Effector memory CD4-positive, alpha-beta T cell (primary cell): ENCODE data around the gene TAL1.
"Not testable (repeated sequence)": the region's sequence is repeated elsewhere in the genome, so short reads cannot be mapped to it uniquely, and the experiment has no call there.

Source experiments
- DNase-seq, 3 donors: peaks; one replicate each; pipeline ENCODE4 v3.0.0-alpha.2; 2020
- H3K27ac ChIP-seq: 2 replicates; pipeline ENCODE4 v1.7.0; 2013; ENCODE audit warnings: mild to moderate bottlenecking, low read length, moderate library complexity; ENCODE audit not compliant: insufficient read depth, poor library complexity, severe bottlenecking
- H3K27me3 ChIP-seq: replicated peaks from 2 replicates; pipeline ENCODE4 v1.7.0; 2013; ENCODE audit warnings: mild to moderate bottlenecking, low read length; ENCODE audit not compliant: insufficient read depth, control insufficient read depth, poor library complexity, severe bottlenecking
- H3K36me3 ChIP-seq: 2 replicates; pipeline ENCODE4 v1.7.0; 2013; ENCODE audit warnings: mild to moderate bottlenecking, low read length, moderate library complexity; ENCODE audit not compliant: control insufficient read depth, insufficient read depth
- H3K4me1 ChIP-seq: 2 replicates; pipeline ENCODE4 v1.7.0; 2013; ENCODE audit warnings: low read length, mild to moderate bottlenecking; ENCODE audit not compliant: control insufficient read depth, insufficient read depth, poor library complexity, severe bottlenecking
- H3K4me3 ChIP-seq: 2 replicates; pipeline ENCODE4 v1.7.0; 2013; ENCODE audit warnings: low read length, low read depth, mild to moderate bottlenecking; ENCODE audit not compliant: insufficient read depth, poor library complexity, severe bottlenecking
- H3K9me3 ChIP-seq: 2 replicates; pipeline ENCODE4 v1.7.0; 2013; ENCODE audit warnings: mild to moderate bottlenecking, low read length, moderate library complexity; ENCODE audit not compliant: control insufficient read depth
- total RNA-seq, 3 donors: gene quantifications; one replicate each; lab custom pipeline; 2026; lab: John Stamatoyannopoulos, UW

The TAL1 gene
- total RNA-seq, result 0 to 0.77 (median 0) reads per million in 3 donors

DNA sequence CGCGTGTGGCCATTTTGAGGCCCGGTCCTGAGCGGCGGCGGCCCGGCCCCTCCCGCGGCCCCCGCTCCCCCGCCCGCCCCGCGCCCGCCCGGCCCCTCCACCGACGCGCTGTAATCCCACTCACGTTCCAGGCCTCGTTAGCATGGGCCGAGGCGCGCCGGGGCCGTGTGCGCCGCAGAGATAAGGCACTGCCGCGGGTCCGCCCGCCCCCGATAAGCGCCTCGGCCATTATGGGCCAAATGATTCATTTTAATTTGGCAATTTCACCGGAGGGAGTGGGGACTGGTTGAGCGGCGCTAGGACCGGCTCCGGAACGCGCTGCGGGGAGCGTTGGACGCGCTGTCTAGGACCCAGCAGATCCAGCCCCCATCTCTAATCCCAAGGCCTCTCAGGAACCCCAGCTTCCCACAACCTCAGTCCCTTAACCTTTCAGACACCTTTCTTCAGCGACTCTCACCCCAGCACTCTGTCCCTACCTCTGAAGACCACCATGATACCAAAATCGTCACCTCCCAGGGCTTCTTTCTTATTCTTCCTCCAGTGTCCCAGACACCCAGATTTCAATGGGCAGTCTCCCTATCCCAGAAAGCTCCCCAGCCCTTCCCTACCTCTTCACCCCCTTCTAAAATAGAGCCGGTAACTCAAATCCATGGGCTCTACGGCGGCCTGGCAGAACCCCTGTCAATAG, at the start of gene TAL1:
Gene TAL1, minus strand, starts transcription at position 39 of the 688 bp plus-strand sequence. CDS start 6,337 bp downstream, outside the sequence.
- Histone ChIP-seq H3K9me3 (no peaks in the 10 kb centered on the region), H3K27ac (no peak within 1 kb of the TSS), H3K4me3 (peak within 1 kb of the TSS; percentile 18), H3K36me3 (no peaks in the 10 kb centered on the region), H3K27me3 (peaks cover 56% of the 10 kb centered on the region), H3K4me1 (peaks cover 22% of the 10 kb centered on the region)
- DNase-seq, result no peak

DNA sequence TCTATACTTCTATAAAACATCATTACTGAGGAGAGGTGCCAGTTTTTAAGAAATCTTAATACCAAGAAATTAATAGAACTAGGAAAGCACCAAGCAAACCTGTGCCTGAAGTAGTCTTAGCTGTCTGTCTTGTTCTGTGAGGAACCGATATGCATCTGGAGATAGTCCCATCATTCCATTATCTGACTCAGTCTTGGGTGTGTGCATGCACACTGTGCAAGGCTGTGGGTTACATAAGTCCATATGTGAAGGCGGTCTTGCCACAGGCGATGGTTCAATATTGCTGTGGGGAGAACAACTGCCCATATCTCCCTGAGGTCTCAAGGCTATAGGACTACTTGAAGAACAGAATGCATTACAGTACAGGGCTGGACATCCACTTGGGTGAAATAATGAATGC, 48.1 kb upstream of the TAL1 start:
- H3K4me1 ChIP-seq, result no peaks in the 10 kb centered on the region
- H3K36me3 ChIP-seq, result no peaks in the 10 kb centered on the region
- DNase-seq, result no peak
- H3K27ac ChIP-seq, result no peak overlapping the region
- H3K9me3 ChIP-seq, result no peaks in the 10 kb centered on the region
- H3K27me3 ChIP-seq, result no peaks in the 10 kb centered on the region
- H3K4me3 ChIP-seq, result no peak overlapping the region

DNA sequence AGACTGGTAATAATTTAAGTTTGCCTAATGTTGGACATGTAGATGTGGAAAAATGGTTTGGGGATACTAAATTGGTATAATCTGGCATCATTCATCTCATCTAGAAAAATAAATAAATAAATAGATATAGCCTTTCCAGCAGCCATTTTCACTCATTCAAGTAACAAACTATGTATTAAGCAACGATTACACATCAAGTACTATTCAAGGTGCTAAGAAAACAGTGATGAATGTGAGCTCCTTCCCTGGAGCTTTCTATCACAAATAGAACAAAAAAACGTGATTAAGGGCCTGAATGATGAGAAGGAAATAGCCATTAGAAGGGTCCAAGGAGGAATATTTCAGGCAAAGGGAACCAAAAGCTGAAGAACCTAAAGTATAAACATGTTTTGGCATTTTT, 44.8 kb upstream of the TAL1 start:
- no peak for DNase-seq
- H3K4me3 ChIP-seq, result no peak overlapping the region
- no peaks in the 10 kb centered on the region for H3K27me3 ChIP-seq
- H3K27ac ChIP-seq, result no peak overlapping the region
- H3K4me1 ChIP-seq, result no peaks in the 10 kb centered on the region
- H3K36me3 ChIP-seq, result no peaks in the 10 kb centered on the region
- H3K9me3 ChIP-seq, result no peaks in the 10 kb centered on the region

DNA sequence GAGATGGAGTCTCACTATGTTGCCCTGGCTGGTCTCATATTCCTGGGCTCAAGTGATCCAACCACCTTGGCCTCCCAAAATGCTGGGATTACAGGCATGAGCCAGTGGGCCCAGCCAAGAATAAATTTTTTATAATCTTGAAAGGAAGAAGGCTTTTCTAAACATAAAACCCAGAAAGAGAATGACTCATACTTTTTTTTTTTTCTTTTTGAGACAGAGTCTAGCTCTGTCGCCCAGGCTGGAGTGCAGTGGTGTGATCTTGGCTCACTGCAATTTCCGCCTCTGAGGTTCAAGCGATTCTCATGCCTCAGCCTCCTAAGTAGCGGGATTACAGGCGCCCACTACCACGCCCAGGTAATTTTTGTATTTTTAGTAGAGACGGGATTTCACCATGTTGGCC, 43.8 kb upstream of the TAL1 start:
- H3K36me3 ChIP-seq, DNase-seq, H3K9me3 ChIP-seq, H3K27ac ChIP-seq, H3K4me1 ChIP-seq, H3K27me3 ChIP-seq, H3K4me3 ChIP-seq: not testable (repeated sequence)

DNA sequence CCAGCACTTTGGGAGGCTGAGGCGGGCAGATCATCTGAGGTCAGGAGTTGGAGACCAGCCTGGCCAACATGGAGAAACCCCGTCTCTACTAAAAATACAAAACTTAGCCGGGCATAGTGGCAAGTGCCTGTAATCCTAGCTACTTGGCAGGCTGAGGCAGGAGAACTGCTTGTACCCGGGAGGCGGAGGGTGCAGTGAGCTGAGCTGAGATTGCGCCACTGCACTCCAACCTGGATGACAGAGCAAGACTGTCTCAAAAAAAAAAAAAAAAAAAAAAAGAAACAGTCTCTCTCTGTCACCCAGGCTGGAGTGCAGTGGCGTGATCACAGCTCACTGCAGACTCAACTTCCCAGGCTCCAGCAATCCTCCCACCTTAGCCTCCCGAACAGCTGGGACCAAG, 33.5 kb upstream of the TAL1 start:
- not testable (repeated sequence) for H3K27me3 ChIP-seq, H3K36me3 ChIP-seq, H3K4me1 ChIP-seq, H3K4me3 ChIP-seq, DNase-seq, H3K27ac ChIP-seq, H3K9me3 ChIP-seq

DNA sequence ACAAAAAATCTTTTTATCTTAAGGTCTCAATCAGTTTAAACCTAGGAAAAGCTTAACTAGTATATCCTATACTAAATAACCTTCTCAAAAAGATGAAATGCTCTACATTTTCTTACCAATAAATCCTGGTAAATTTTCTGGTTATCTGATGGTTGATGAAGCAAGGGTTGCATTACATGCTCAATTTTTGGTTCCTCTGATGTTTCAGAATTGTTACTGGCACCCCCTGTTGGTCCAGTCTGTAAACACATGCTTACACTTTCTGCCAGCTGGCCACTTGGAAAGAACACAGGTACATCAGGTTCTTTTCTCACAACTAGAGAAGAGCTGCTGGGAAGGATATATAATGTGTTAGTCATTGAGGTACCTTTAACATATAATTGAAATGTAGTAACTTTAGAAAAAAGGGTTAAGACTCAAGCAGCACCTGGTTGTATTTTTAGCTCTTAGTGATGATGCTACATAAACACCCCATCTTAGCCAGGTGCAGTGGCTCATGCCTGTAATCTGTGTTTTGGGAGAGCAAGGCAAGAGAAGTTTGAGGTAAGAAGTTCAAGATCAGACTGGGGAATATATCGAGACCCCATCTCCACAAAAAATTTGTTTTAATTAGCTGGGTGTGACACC, 30.9 kb upstream of the TAL1 start:
- H3K9me3 ChIP-seq, result no peaks in the 10 kb centered on the region
- no peaks in the 10 kb centered on the region for H3K4me1 ChIP-seq
- DNase-seq, result peak in 1 of 3 donors; percentile 11
- H3K36me3 ChIP-seq, result no peaks in the 10 kb centered on the region
- no peaks in the 10 kb centered on the region for H3K27me3 ChIP-seq
- H3K4me3 ChIP-seq, result no peak overlapping the region
- H3K27ac ChIP-seq, result no peak overlapping the region

DNA sequence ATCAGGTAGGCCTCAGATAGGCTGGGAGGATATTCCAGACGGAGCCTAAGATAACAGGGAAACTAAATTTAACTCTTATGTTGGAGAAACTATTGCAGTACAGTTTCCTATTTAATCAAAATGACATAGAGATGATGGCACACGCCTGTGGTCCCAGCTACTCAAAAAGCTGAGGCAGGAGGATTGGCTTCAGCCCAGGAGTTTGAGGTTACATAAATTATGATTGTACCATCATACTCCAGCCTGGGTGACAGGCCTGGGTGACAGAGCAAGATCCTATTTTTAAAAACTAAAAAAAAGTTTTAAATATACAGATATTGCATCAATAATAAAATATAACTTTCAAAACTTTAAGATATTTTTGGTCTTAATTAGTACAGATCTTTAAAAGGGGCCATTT, 25.2 kb upstream of the TAL1 start:
- H3K27me3 ChIP-seq, result no peaks in the 10 kb centered on the region
- H3K9me3 ChIP-seq, result no peaks in the 10 kb centered on the region
- no peak for DNase-seq
- no peak overlapping the region for H3K4me3 ChIP-seq
- H3K36me3 ChIP-seq, result no peaks in the 10 kb centered on the region
- H3K4me1 ChIP-seq, result no peaks in the 10 kb centered on the region
- H3K27ac ChIP-seq, result no peak overlapping the region

DNA sequence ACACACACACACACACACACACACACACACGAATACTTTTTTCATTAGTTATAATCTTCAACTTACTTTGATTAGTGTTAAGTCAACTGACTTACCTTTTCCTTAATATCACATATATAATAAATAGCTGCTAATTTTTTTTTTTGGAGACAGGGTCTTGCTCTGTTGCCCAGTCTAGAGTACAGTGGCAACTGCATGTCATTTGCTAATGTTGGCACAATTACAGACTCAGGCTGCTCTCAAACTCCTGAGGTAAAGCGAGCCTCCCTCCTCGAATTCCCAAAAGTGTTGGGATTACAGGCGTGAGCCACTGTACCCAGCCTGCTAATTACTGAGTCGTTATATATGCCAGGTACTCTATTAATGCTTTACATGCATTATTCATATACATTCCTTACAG, 20.8 kb upstream of the TAL1 start:
- Histone ChIP-seq H3K27ac (no peak overlapping the region), H3K4me3 (no peak overlapping the region), H3K27me3 (no peaks in the 10 kb centered on the region), H3K36me3 (no peaks in the 10 kb centered on the region), H3K4me1 (no peaks in the 10 kb centered on the region), H3K9me3 (no peaks in the 10 kb centered on the region)
- no peak for DNase-seq

DNA sequence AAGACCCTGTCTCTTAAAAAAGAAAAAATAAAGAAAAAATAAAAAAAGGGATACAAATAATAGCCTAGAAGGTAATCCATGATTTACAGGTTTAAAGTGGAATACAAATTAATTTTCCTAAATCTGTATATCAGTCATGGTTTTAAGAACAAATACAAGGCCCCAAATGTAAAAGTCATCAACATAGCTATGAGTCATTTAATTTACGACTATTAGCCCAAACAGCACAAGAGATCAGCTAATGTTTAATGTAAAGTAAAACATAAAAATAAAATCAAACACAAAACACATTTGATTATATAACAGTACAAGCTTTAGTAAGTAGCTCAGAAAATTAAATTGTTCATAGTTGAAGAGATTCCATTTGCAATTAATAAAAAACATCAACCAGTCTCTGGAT, 20.3 kb upstream of the TAL1 start:
- Histone ChIP-seq H3K27me3 (no peaks in the 10 kb centered on the region), H3K27ac (no peak overlapping the region), H3K4me3 (no peak overlapping the region), H3K36me3 (no peaks in the 10 kb centered on the region), H3K4me1 (no peaks in the 10 kb centered on the region), H3K9me3 (no peaks in the 10 kb centered on the region)
- no peak for DNase-seq

DNA sequence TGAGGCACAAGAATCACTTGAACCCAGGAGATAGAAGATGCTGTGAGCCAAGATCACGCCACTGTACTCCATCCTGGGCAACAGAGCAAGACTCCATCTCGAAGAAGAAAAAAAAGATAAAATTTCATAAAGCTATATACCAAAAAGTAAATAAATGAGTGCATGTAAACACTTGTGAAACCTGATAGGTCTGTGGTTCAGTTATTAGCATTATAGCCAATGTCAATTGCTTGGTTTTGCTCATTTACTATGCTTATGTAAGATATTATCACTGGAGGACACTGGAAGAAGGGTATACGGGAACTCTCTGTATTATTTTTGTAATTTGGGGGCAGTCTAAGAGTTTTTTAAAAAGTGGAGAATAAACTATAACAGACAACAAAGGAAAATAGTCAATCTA, 17.7 kb upstream of the TAL1 start:
- no peaks in the 10 kb centered on the region for H3K27me3 ChIP-seq
- H3K36me3 ChIP-seq, result no peaks in the 10 kb centered on the region
- no peaks in the 10 kb centered on the region for H3K4me1 ChIP-seq
- H3K27ac ChIP-seq, result no peak overlapping the region
- no peaks in the 10 kb centered on the region for H3K9me3 ChIP-seq
- DNase-seq, result no peak
- H3K4me3 ChIP-seq, result no peak overlapping the region
